Measurements from ENCODE around the gene NR1D2.

DNA sequence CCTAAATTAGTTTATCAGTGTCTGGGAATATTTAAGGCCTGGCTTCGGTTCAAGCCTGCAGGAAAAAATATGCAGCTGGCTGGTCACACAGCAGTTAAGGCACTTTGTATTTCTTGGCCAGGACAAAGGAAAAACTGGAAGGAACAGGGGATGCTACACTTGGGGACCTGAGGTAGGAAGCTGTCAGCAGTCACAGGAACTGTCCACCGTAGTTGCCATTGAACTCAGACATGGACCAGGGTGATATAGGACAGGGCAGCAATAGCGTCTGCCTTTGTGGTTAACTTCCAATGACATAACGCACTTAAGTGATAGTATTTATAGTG lies 49.1 kb downstream of the NR1D2 start:
- TF ChIP-seq, protein P1, sequence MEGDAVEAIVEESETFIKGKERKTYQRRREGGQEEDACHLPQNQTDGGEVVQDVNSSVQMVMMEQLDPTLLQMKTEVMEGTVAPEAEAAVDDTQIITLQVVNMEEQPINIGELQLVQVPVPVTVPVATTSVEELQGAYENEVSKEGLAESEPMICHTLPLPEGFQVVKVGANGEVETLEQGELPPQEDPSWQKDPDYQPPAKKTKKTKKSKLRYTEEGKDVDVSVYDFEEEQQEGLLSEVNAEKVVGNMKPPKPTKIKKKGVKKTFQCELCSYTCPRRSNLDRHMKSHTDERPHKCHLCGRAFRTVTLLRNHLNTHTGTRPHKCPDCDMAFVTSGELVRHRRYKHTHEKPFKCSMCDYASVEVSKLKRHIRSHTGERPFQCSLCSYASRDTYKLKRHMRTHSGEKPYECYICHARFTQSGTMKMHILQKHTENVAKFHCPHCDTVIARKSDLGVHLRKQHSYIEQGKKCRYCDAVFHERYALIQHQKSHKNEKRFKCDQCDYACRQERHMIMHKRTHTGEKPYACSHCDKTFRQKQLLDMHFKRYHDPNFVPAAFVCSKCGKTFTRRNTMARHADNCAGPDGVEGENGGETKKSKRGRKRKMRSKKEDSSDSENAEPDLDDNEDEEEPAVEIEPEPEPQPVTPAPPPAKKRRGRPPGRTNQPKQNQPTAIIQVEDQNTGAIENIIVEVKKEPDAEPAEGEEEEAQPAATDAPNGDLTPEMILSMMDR (tag by site-specific recombination; IDR thresholded peaks at IDR 0.05): no peak
- TF ChIP-seq KLF16 (tag by site-specific recombination; IDR thresholded peaks at IDR 0.05): no peak
- TF ChIP-seq, protein P2, sequence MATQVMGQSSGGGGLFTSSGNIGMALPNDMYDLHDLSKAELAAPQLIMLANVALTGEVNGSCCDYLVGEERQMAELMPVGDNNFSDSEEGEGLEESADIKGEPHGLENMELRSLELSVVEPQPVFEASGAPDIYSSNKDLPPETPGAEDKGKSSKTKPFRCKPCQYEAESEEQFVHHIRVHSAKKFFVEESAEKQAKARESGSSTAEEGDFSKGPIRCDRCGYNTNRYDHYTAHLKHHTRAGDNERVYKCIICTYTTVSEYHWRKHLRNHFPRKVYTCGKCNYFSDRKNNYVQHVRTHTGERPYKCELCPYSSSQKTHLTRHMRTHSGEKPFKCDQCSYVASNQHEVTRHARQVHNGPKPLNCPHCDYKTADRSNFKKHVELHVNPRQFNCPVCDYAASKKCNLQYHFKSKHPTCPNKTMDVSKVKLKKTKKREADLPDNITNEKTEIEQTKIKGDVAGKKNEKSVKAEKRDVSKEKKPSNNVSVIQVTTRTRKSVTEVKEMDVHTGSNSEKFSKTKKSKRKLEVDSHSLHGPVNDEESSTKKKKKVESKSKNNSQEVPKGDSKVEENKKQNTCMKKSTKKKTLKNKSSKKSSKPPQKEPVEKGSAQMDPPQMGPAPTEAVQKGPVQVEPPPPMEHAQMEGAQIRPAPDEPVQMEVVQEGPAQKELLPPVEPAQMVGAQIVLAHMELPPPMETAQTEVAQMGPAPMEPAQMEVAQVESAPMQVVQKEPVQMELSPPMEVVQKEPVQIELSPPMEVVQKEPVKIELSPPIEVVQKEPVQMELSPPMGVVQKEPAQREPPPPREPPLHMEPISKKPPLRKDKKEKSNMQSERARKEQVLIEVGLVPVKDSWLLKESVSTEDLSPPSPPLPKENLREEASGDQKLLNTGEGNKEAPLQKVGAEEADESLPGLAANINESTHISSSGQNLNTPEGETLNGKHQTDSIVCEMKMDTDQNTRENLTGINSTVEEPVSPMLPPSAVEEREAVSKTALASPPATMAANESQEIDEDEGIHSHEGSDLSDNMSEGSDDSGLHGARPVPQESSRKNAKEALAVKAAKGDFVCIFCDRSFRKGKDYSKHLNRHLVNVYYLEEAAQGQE (tag by site-specific recombination; IDR thresholded peaks at IDR 0.05): no peak
- no peak for TF ChIP-seq ZNF544 (tag by site-specific recombination; IDR thresholded peaks at IDR 0.05)
- TF ChIP-seq ZNF133 (tag by site-specific recombination; IDR thresholded peaks at IDR 0.05): no peak
- no peak for TF ChIP-seq ZNF501 (tag by site-specific recombination; IDR thresholded peaks at IDR 0.05)
- TF ChIP-seq ZNF174 (tag by site-specific recombination; IDR thresholded peaks at IDR 0.05): no peak
- TF ChIP-seq, protein P3, sequence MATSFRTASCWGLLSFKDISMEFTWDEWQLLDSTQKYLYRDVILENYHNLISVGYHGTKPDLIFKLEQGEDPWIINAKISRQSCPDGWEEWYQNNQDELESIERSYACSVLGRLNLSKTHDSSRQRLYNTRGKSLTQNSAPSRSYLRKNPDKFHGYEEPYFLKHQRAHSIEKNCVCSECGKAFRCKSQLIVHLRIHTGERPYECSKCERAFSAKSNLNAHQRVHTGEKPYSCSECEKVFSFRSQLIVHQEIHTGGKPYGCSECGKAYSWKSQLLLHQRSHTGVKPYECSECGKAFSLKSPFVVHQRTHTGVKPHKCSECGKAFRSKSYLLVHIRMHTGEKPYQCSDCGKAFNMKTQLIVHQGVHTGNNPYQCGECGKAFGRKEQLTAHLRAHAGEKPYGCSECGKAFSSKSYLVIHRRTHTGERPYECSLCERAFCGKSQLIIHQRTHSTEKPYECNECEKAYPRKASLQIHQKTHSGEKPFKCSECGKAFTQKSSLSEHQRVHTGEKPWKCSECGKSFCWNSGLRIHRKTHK (tag by site-specific recombination; IDR thresholded peaks at IDR 0.05): no peak
- TF ChIP-seq TCF7L2 (IDR thresholded peaks at IDR 0.05; ENCODE audit: borderline replicate concordance, low read depth, low read length): no peak
- TF ChIP-seq, protein P4, sequence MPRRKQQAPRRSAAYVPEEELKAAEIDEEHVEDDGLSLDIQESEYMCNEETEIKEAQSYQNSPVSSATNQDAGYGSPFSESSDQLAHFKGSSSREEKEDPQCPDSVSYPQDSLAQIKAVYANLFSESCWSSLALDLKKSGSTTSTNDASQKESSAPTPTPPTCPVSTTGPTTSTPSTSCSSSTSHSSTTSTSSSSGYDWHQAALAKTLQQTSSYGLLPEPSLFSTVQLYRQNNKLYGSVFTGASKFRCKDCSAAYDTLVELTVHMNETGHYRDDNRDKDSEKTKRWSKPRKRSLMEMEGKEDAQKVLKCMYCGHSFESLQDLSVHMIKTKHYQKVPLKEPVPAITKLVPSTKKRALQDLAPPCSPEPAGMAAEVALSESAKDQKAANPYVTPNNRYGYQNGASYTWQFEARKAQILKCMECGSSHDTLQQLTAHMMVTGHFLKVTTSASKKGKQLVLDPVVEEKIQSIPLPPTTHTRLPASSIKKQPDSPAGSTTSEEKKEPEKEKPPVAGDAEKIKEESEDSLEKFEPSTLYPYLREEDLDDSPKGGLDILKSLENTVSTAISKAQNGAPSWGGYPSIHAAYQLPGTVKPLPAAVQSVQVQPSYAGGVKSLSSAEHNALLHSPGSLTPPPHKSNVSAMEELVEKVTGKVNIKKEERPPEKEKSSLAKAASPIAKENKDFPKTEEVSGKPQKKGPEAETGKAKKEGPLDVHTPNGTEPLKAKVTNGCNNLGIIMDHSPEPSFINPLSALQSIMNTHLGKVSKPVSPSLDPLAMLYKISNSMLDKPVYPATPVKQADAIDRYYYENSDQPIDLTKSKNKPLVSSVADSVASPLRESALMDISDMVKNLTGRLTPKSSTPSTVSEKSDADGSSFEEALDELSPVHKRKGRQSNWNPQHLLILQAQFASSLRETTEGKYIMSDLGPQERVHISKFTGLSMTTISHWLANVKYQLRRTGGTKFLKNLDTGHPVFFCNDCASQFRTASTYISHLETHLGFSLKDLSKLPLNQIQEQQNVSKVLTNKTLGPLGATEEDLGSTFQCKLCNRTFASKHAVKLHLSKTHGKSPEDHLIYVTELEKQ (tag by site-specific recombination; IDR thresholded peaks at IDR 0.05; ENCODE audit: borderline replicate concordance): no peak
- no peak for TF ChIP-seq KLF8 (tag by site-specific recombination; IDR thresholded peaks at IDR 0.05)

Measured in HEK293 (cell line).